Frontal cortex (tissue), 4 donors: Measurements from ENCODE around the gene DMD. TPM values are rescaled to one million over a fixed set of nuclear protein-coding genes. Genes with fewer than 3 reads are reported as not detected.
"Not testable (repeated sequence)": the region's sequence is repeated elsewhere in the genome, so short reads cannot be mapped to it uniquely, and the experiment has no call there.

Source experiments
- DNase-seq, 2 donors: peaks; one replicate each; pipeline ENCODE4 v3.0.0; 2012; ENCODE audit warnings: low spot score in 2 of 2
- FAIRE-seq: peaks from 2 replicates; lab custom pipeline; 2012; peaks lifted over from hg19 to GRCh38; lab: Jason Lieb, UNC
- total RNA-seq: library from RNA; depleted of rRNA; stranded (reverse); fragments of >200 nt; gene quantifications from one replicate; pipeline ENCODE4 v1.2.3, GENCODE V29; 2014
- donor health status: control.
- donor health status: control.
- donor health status: control.

Gene DMD
- total RNA-seq, 1 donor from 2014 or later = 56.7 TPM

- DNase-seq (no peak), FAIRE-seq (no peak)
These were observed 1683.8 kb downstream of the DMD start for GRCh38 chrX:31527455-31528126.

GRCh38 chrX:31523884-31524536, 1687.3 kb downstream of the DMD start:
- no peak for DNase-seq
- FAIRE-seq = no peak

- no peak for FAIRE-seq
- DNase-seq = no peak
These were observed 1688.6 kb downstream of the DMD start for GRCh38 chrX:31522760-31523159.

GRCh38 chrX:31521941-31522340, 1689.4 kb downstream of the DMD start:
- no peak for FAIRE-seq

GRCh38 chrX:31516527-31516926, 1694.8 kb downstream of the DMD start:
- no peak for FAIRE-seq
- no peak for DNase-seq

More at GRCh38 chrX:31521941-31522340, 1689.4 kb downstream of the DMD start:
- DNase-seq = no peak

GRCh38 chrX:31508338-31508737, 1703.0 kb downstream of the DMD start:
- DNase-seq (peak in 1 of 2 donors; percentile 7), FAIRE-seq (no peak)

- DNase-seq (no peak), FAIRE-seq (no peak)
These were observed 1704.4 kb downstream of the DMD start for GRCh38 chrX:31506928-31507327.

- DNase-seq (no peak), FAIRE-seq (no peak)
These were observed 1705.0 kb downstream of the DMD start for GRCh38 chrX:31506360-31506759.

GRCh38 chrX:31500921-31501320, 1710.4 kb downstream of the DMD start:
- DNase-seq = no peak
- no peak for FAIRE-seq

- FAIRE-seq (no peak), DNase-seq (no peak)
These were observed 1712.2 kb downstream of the DMD start for GRCh38 chrX:31499109-31499508.

- FAIRE-seq = no peak
- DNase-seq = no peak
These were observed 1714.3 kb downstream of the DMD start for GRCh38 chrX:31497086-31497485.

- DNase-seq (no peak), FAIRE-seq (no peak)
These were observed 1723.4 kb downstream of the DMD start for GRCh38 chrX:31487951-31488350.

GRCh38 chrX:31483336-31483735, 1728.0 kb downstream of the DMD start:
- DNase-seq (no peak), FAIRE-seq (no peak)

- DNase-seq (no peak), FAIRE-seq (no peak)
These were observed 1730.7 kb downstream of the DMD start for GRCh38 chrX:31480696-31481095.

GRCh38 chrX:31471229-31471628, 1740.1 kb downstream of the DMD start:
- DNase-seq = no peak
- no peak for FAIRE-seq

- DNase-seq, FAIRE-seq: not testable (repeated sequence)
These were observed 1740.6 kb downstream of the DMD start for GRCh38 chrX:31470753-31471152.

GRCh38 chrX:31464306-31464915, 1746.9 kb downstream of the DMD start:
- FAIRE-seq (no peak), DNase-seq (no peak)

GRCh38 chrX:31461266-31461665, 1750.1 kb downstream of the DMD start:
- DNase-seq (no peak), FAIRE-seq (no peak)

GRCh38 chrX:31459361-31459760, 1752.0 kb downstream of the DMD start:
- FAIRE-seq (no peak), DNase-seq (no peak)

- no peak for FAIRE-seq
These were observed 1761.4 kb downstream of the DMD start for GRCh38 chrX:31449965-31450364.

GRCh38 chrX:31449081-31449480, 1762.3 kb downstream of the DMD start:
- FAIRE-seq = no peak

More at GRCh38 chrX:31449965-31450364, 1761.4 kb downstream of the DMD start:
- DNase-seq = no peak

More at GRCh38 chrX:31449081-31449480, 1762.3 kb downstream of the DMD start:
- DNase-seq = no peak
